ENCODE results near the gene DISC1. TPM values are rescaled to one million over a fixed set of nuclear protein-coding genes. Genes with fewer than 3 reads are reported as not detected.

Gene DISC1
- total RNA-seq, 4 donors from 2014 or later: 7.1 to 33.4 (median 14.9) TPM

DNA sequence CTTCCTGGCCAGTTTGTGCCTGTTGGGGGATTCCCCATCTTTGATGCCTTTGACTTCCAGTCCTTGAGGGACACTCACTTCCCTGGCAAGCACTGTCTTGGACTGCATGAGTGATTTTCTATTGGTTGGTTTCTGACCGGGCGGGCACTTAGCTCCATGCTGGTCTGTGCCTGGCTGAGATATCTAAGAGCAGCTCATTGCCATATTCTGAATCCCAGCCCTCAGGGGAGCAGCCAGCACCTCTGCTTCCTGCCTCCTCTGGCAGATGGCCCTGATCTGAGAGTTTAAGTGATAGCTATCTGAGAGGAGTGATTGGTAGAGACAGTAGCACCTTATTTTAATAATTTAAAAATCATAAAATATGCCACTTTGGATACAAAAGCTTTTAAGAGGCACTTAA, 52.5 kb downstream of the DISC1 start:
- no peak for TF ChIP-seq POLR2A (IDR thresholded peaks at IDR 0.05)
- TF ChIP-seq CTCF (IDR thresholded peaks at IDR 0.05): no peak
- Histone ChIP-seq H3K27ac (no peak overlapping the region), H3K4me1 (no peaks in the 10 kb centered on the region), H3K4me3 (no peak overlapping the region), H3K36me3 (no peaks in the 10 kb centered on the region), H3K27me3 (no peaks in the 10 kb centered on the region), H3K9me3 (no peaks in the 10 kb centered on the region)
- no peak for DNase-seq
- intact Hi-C loops (cut with DNase I; ENCODE audit: low total_unique reads): no loop called here

GRCh38 chr1:231681006-231681405, 54.4 kb downstream of the DISC1 start:
- no peaks in the 10 kb centered on the region for H3K4me1 ChIP-seq
- H3K4me3 ChIP-seq: no peak overlapping the region
- intact Hi-C loops (cut with DNase I; ENCODE audit: low total_unique reads): no loop called here
- H3K9me3 ChIP-seq: no peaks in the 10 kb centered on the region
- TF ChIP-seq POLR2A (IDR thresholded peaks at IDR 0.05) (no peak), CTCF (IDR thresholded peaks at IDR 0.05) (no peak)
- H3K36me3 ChIP-seq: no peaks in the 10 kb centered on the region
- DNase-seq: no peak
- no peak overlapping the region for H3K27ac ChIP-seq
- no peaks in the 10 kb centered on the region for H3K27me3 ChIP-seq

DNA sequence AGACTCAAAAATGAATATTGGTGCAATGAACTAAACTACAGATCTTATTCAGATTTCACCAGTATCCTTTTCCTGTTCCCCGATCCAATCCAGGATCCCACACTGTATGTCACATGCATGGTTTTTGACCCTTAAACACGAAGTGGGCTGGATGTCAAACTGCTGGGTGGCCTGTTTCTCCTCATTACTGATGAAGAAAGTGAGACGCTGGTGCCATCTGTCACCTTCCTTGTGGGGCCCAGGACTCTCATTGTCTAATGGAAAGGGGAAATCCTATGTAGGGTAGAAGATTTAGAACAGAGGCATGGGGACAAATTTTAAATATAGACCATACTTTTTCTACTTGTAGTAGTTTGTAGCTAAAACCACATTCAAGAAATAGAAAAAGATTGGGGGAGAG, 56.2 kb downstream of the DISC1 start:
- Histone ChIP-seq H3K36me3 (no peaks in the 10 kb centered on the region), H3K27me3 (no peaks in the 10 kb centered on the region), H3K4me1 (no peaks in the 10 kb centered on the region), H3K9me3 (no peaks in the 10 kb centered on the region), H3K27ac (no peak overlapping the region), H3K4me3 (no peak overlapping the region)
- no peak for DNase-seq
- intact Hi-C loops (cut with DNase I; ENCODE audit: low total_unique reads): no loop called here
- TF ChIP-seq CTCF (IDR thresholded peaks at IDR 0.05): no peak
- no peak for TF ChIP-seq POLR2A (IDR thresholded peaks at IDR 0.05)

DNA sequence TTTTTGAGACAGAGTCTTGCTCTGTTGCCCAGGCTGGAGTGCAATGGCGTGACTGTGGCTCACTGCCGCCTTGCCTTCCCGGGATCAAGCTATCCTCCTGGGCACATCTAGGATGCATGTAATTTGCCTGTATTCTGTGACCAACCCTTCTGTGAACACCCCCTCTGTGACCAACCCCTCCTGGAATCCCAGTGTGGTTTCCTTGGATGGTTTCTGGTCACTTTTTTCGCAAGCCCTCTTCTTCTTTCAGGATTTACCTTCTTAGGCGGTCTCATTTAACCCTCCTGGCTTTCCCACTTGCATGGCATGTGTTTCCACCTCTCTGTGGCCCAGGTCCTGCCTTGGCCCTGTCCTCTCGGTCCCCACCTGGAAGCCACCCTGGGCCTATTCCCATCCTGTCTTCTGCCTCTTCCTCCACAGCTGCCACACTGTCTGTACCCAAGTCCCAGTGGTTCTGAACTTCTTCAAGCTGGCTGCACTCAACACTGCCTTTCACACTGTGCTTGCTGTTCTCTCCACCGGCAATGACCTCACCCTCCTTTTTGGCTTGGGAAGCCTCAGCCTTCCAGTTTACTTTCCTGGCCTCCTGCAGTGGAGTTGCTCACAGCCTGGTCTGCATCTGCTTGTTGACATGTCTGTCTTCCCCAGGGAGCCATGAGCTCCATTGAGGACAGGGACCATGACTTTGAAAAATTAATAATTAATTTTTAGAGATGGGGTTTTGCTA, 57.0 kb downstream of the DISC1 start:
- no peaks in the 10 kb centered on the region for H3K9me3 ChIP-seq
- H3K27me3 ChIP-seq: no peaks in the 10 kb centered on the region
- no peaks in the 10 kb centered on the region for H3K36me3 ChIP-seq
- H3K4me1 ChIP-seq: no peaks in the 10 kb centered on the region
- no peak for TF ChIP-seq CTCF (IDR thresholded peaks at IDR 0.05)
- no peak for TF ChIP-seq POLR2A (IDR thresholded peaks at IDR 0.05)
- intact Hi-C loops (cut with DNase I; ENCODE audit: low total_unique reads): no loop called here
- no peak overlapping the region for H3K27ac ChIP-seq
- DNase-seq: no peak
- no peak overlapping the region for H3K4me3 ChIP-seq

GRCh38 chr1:231684356-231685244, 58.0 kb downstream of the DISC1 start:
- H3K9me3 ChIP-seq: no peaks in the 10 kb centered on the region
- no peaks in the 10 kb centered on the region for H3K4me1 ChIP-seq
- no peaks in the 10 kb centered on the region for H3K27me3 ChIP-seq
- H3K27ac ChIP-seq: no peak overlapping the region
- intact Hi-C loops (cut with DNase I; ENCODE audit: low total_unique reads): no loop called here
- TF ChIP-seq POLR2A (IDR thresholded peaks at IDR 0.05) (no peak), CTCF (IDR thresholded peaks at IDR 0.05) (no peak)
- no peak for DNase-seq
- no peaks in the 10 kb centered on the region for H3K36me3 ChIP-seq
- H3K4me3 ChIP-seq: no peak overlapping the region

Measured in uterus (tissue), 4 donors.